Stomach smooth muscle (tissue), 2 donors: Measurements from ENCODE around the gene LONP2.
"Not testable (repeated sequence)": the region's sequence is repeated elsewhere in the genome, so short reads cannot be mapped to it uniquely, and the experiment has no call there.

ENCODE experiments used
- H3K27ac ChIP-seq: one replicate; pipeline ENCODE4 v1.7.0; 2013; ENCODE audit warnings: mild to moderate bottlenecking, low read length, inconsistent platforms
- H3K27me3 ChIP-seq, 2 donors: one replicate each; pipeline ENCODE4 v1.7.0; 2013; ENCODE audit warnings: low read length in 2 of 2; ENCODE audit not compliant: insufficient read depth in 2 of 2, control insufficient read depth in 1 of 2
- H3K36me3 ChIP-seq, 2 donors: one replicate each; pipeline ENCODE4 v1.7.0; 2013; ENCODE audit warnings: low read length in 2 of 2; ENCODE audit not compliant: control insufficient read depth in 2 of 2, insufficient read depth in 2 of 2
- H3K4me1 ChIP-seq: one replicate; pipeline ENCODE4 v1.7.0; 2013; ENCODE audit warnings: low read length; ENCODE audit not compliant: control insufficient read depth, insufficient read depth
- H3K4me3 ChIP-seq, 2 donors: one replicate each; pipeline ENCODE4 v1.7.0; 2013; ENCODE audit warnings: low read length in 2 of 2
- H3K9ac ChIP-seq, 2 donors: one replicate each; pipeline ENCODE4 v1.7.0; 2013; ENCODE audit warnings: low read length in 2 of 2, mild to moderate bottlenecking in 1 of 2
- H3K9me3 ChIP-seq, 2 donors: one replicate each; pipeline ENCODE4 v1.7.0; 2013; ENCODE audit warnings: low read length in 2 of 2; ENCODE audit not compliant: control insufficient read depth in 2 of 2
- donor health status: healthy.
- donor health status: Pancreatic carcinoma.

LONP2 gene

DNA sequence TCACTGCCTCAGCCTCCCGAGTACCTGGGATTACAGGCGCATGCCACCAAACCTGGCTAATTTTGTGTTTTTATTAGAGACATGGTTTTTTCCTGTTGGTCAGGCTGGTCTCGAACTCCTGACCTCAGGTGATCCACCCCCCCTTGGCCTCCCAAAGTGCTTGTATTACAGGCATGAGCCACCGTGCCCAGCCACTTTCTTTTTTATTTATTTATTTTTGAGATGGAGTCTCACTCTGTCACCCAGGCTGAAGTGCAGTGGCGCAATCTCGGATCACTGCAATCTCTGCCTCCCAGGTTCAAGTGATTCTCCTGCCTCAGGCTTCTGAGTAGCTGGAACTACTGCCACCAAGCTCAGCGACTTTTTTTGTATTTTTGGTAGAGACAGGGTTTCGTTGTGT, 158.4 kb downstream of the LONP2 start:
- H3K27me3 ChIP-seq, H3K4me1 ChIP-seq, H3K9ac ChIP-seq, H3K9me3 ChIP-seq, H3K27ac ChIP-seq, H3K4me3 ChIP-seq, H3K36me3 ChIP-seq: not testable (repeated sequence)

DNA sequence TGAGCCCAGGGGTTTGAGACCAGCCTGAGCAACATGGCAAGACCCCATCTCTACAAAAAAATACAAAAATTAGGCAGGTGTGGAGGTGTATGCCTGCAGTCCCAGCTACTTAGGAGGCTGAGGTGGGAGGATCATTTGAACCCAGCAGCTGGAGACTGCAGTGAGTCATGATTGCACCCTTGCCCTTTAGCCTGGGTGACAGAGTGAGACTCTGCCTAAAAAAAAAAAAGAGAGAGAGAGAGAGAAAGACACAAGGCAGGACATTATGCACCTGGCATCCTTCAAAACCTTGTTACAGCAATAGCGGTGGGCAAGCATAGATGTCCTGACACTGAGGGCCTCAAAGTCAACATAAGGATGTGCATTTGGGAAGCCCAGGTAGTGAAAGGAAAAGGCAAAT, 161.1 kb downstream of the LONP2 start:
- H3K27ac ChIP-seq = no peak overlapping the region
- H3K9ac ChIP-seq = no peak overlapping the region
- no peaks in the 10 kb centered on the region for H3K27me3 ChIP-seq
- no peak overlapping the region for H3K4me3 ChIP-seq
- no peaks in the 10 kb centered on the region for H3K4me1 ChIP-seq
- no peaks in the 10 kb centered on the region for H3K9me3 ChIP-seq
- H3K36me3 ChIP-seq = no peaks in the 10 kb centered on the region

DNA sequence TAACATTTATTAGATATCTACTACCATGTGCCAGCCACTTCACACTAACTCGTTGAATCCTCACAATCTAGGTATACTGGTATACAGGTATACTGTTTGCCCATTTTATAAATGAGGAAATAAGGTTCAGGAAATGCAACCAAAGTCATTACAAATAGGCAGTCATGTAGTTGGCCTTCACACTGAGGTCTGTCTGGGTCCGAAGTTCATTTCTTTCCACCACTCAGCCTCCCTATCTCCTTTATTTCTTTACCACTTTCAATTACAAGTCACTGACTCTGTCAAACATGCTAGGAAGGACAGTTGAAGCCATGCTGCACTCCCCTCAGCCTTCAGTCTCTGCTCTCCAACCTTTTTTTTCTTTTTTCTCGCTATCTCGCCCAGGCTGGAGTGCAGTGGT, 161.8 kb downstream of the LONP2 start:
- Histone ChIP-seq H3K9me3 (no peaks in the 10 kb centered on the region), H3K4me1 (no peaks in the 10 kb centered on the region), H3K9ac (no peak overlapping the region), H3K36me3 (no peaks in the 10 kb centered on the region), H3K4me3 (no peak overlapping the region), H3K27me3 (no peaks in the 10 kb centered on the region), H3K27ac (no peak overlapping the region)
